Tibial nerve (tissue), 4 donors: ENCODE measurements around the gene PPM1M. TPM values are rescaled to one million over a fixed set of nuclear protein-coding genes. Genes with fewer than 3 reads are reported as not detected.
A peak's percentile ranks its signal among the peaks of the same experiment; 100 is the strongest.

Experiments used
- DNase-seq, 2 donors: peaks; one replicate each; pipeline ENCODE4 v3.0.0-alpha.2; 2019; ENCODE audit warnings: low spot score in 2 of 2
- H3K27ac ChIP-seq, 4 donors: fragments of 200-600 bp; sonication (generic) in 3 of 4; one replicate each; pipeline ENCODE4 v1.5.1; 2017 to 2019; ENCODE audit warnings: mild to moderate bottlenecking in 1 of 4
- H3K27me3 ChIP-seq, 2 donors: fragments of 200-600 bp; sonication (generic) in 1 of 2; one replicate each; pipeline versions ENCODE4 v1.5.1 to v1.6.0; 2017 to 2019
- H3K36me3 ChIP-seq, 3 donors: fragments of 200-600 bp; sonication (generic); one replicate each; pipeline ENCODE4 v1.5.1; 2018 to 2019
- H3K4me1 ChIP-seq, 4 donors: fragments of 200-600 bp; sonication (generic) in 3 of 4; one replicate each; pipeline ENCODE4 v1.5.1; 2017 to 2019
- H3K4me3 ChIP-seq, 4 donors: fragments of 200-600 bp; sonication (generic) in 3 of 4; one replicate each; pipeline ENCODE4 v1.5.1; 2017 to 2019; ENCODE audit warnings: mild to moderate bottlenecking in 1 of 4, moderate library complexity in 1 of 4
- H3K9me3 ChIP-seq, 4 donors: fragments of 200-600 bp; sonication (generic) in 3 of 4; one replicate each; pipeline ENCODE4 v1.5.1; 2017 to 2019
- EP300 ChIP-seq, 2 donors: sonication (generic); formaldehyde crosslinking; IDR thresholded peaks; one replicate each; pipeline ENCODE4 v1.6.1; 2017; ENCODE audit warnings: antibody characterized with exemption in 2 of 2, mild to moderate bottlenecking in 1 of 2
- POLR2A ChIP-seq, 2 donors: fragments of 450-650 bp; IDR thresholded peaks; one replicate each; pipeline ENCODE4 v1.6.1; 2017; ENCODE audit warnings: antibody characterized with exemption in 2 of 2, mild to moderate bottlenecking in 2 of 2, moderate library complexity in 2 of 2
- WGBS, 2 donors: methylation state at CpG; one replicate each; pipeline ENCODE4 v1.1.5; 2018; 5-methylcytosine and 5-hydroxymethylcytosine counted together
- total RNA-seq, 4 donors: library from RNA; depleted of rRNA; stranded (reverse); fragments of >200 nt; gene quantifications; one replicate each; pipeline ENCODE4 v1.1.0, GENCODE V29; 2016
- TF ChIP-seq, protein P1 (sequence below), 5 experiments: fragments of 200-600 bp in 3 of 5; fragments of 450-650 bp in 2 of 5; sonication (generic) in 3 of 5; IDR thresholded peaks; one replicate each; pipeline ENCODE4 v1.5.1; 2016 to 2019; ENCODE audit warnings: antibody characterized with exemption in 5 of 5, mild to moderate bottlenecking in 3 of 5, moderate library complexity in 2 of 5

The PPM1M gene
- total RNA-seq, result 10 to 100 TPM; 25.8 to 35.1 (median 27.8) TPM

GRCh38 chr3:52245322-52246263 lies at the start of gene PPM1M:
TSS of gene PPM1M (plus strand) at chr3:52245759. CDS start at chr3:52245825, 66 bp downstream.
- no peak for DNase-seq
- no peaks in the 10 kb centered on the region for H3K9me3 ChIP-seq
- H3K4me3 ChIP-seq, result peak within 1 kb of the TSS; percentile 52 to 75 (median 63)
- no peaks in the 10 kb centered on the region for H3K27me3 ChIP-seq
- 1 to 2% methylated on average over 58 to 81 of the region's 98 CpGs for WGBS, 2 donors
- H3K27ac ChIP-seq, result peak within 1 kb of the TSS; percentile 74 to 95 (median 88)
- H3K4me1 ChIP-seq, result peaks cover 0 to 40% (median 12%) of the 10 kb centered on the region in 4 donors
- H3K36me3 ChIP-seq, result peaks cover 0 to 32% (median 0%) of the 10 kb centered on the region in 3 donors
- TF ChIP-seq, protein P1, sequence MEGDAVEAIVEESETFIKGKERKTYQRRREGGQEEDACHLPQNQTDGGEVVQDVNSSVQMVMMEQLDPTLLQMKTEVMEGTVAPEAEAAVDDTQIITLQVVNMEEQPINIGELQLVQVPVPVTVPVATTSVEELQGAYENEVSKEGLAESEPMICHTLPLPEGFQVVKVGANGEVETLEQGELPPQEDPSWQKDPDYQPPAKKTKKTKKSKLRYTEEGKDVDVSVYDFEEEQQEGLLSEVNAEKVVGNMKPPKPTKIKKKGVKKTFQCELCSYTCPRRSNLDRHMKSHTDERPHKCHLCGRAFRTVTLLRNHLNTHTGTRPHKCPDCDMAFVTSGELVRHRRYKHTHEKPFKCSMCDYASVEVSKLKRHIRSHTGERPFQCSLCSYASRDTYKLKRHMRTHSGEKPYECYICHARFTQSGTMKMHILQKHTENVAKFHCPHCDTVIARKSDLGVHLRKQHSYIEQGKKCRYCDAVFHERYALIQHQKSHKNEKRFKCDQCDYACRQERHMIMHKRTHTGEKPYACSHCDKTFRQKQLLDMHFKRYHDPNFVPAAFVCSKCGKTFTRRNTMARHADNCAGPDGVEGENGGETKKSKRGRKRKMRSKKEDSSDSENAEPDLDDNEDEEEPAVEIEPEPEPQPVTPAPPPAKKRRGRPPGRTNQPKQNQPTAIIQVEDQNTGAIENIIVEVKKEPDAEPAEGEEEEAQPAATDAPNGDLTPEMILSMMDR (IDR thresholded peaks at IDR 0.05), result peak in 1 of 5 experiments; percentile 14
- TF ChIP-seq POLR2A (IDR thresholded peaks at IDR 0.05) (peak in 1 of 2 donors; percentile 29), EP300 (IDR thresholded peaks at IDR 0.05) (no peak)

DNA sequence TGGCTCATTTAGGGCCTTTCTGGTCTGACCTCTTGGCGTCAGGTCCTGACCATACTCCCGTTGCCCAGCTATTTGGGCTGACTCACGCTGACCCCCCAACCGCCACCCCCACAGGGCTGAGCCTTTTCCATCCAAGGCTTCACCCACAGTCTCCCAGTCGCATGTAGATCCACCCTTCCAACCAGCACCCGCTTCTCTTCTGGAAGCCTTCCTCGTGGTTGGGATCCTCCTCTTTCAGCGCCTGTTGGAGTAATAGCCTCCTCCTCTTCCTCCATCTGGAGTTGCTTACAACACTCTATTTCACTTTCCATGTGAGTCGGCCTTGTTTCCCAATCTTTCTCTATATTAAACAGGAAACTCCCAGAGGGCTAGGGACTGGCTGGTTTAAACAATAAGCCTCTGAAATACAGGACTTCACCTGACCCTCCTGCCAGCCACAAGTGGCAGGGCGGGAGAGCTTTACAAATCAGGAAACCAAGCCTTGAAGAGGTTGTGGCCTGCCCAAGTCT lies 49.7 kb upstream of the PPM1M start:
- DNase-seq, result peak in 1 of 2 donors; percentile 60
- H3K27me3 ChIP-seq, result no peaks in the 10 kb centered on the region
- peaks cover 0 to 71% (median 34%) of the 10 kb centered on the region in 4 donors for H3K4me1 ChIP-seq
- H3K4me3 ChIP-seq, result no peak overlapping the region
- 50 to 56% methylated on average over 10 of the region's 10 CpGs for WGBS, 2 donors
- H3K9me3 ChIP-seq, result no peaks in the 10 kb centered on the region
- peak overlapping the region in 3 of 4 donors; percentile 81 to 90 (median 86) for H3K27ac ChIP-seq
- peak in 1 of 2 donors; percentile 62 for TF ChIP-seq EP300 (IDR thresholded peaks at IDR 0.05)
- TF ChIP-seq POLR2A (IDR thresholded peaks at IDR 0.05), result no peak
- no peaks in the 10 kb centered on the region for H3K36me3 ChIP-seq

- H3K27ac ChIP-seq, result peak overlapping the region; percentile 16 to 90 (median 88)
These were observed 48.6 kb upstream of the PPM1M start for GRCh38 chr3:52196977-52197376.

GRCh38 chr3:52197499-52197841 lies 48.1 kb upstream of the PPM1M start:
- H3K9me3 ChIP-seq, result no peaks in the 10 kb centered on the region
- H3K27ac ChIP-seq, result peak overlapping the region; percentile 16 to 90 (median 88)
- H3K4me3 ChIP-seq, result peak overlapping the region; percentile 69 to 96 (median 94)
- H3K27me3 ChIP-seq, result no peaks in the 10 kb centered on the region
- DNase-seq, result no peak
- TF ChIP-seq POLR2A (IDR thresholded peaks at IDR 0.05), result no peak
- no peak for TF ChIP-seq EP300 (IDR thresholded peaks at IDR 0.05)
- TF ChIP-seq, protein P1 (IDR thresholded peaks at IDR 0.05), result no peak
- WGBS, 2 donors, result 46 to 49% methylated on average over 10 of the region's 10 CpGs
- peaks cover 0 to 10% (median under 1%) of the 10 kb centered on the region in 3 donors for H3K36me3 ChIP-seq
- H3K4me1 ChIP-seq, result peaks cover 0 to 74% (median 30%) of the 10 kb centered on the region in 4 donors

More at GRCh38 chr3:52196977-52197376, 48.6 kb upstream of the PPM1M start:
- DNase-seq, result no peak
- Histone ChIP-seq H3K4me1 (peaks cover 0 to 72% (median 30%) of the 10 kb centered on the region in 4 donors), H3K36me3 (peaks cover 0 to 5% (median 0%) of the 10 kb centered on the region in 3 donors), H3K4me3 (no peak overlapping the region), H3K9me3 (no peaks in the 10 kb centered on the region), H3K27me3 (no peaks in the 10 kb centered on the region)
- 60 to 62% methylated on average over 3 of the region's 3 CpGs for WGBS, 2 donors
- TF ChIP-seq POLR2A (IDR thresholded peaks at IDR 0.05) (no peak), EP300 (IDR thresholded peaks at IDR 0.05) (no peak)
- TF ChIP-seq, protein P1 (IDR thresholded peaks at IDR 0.05), result no peak

DNA sequence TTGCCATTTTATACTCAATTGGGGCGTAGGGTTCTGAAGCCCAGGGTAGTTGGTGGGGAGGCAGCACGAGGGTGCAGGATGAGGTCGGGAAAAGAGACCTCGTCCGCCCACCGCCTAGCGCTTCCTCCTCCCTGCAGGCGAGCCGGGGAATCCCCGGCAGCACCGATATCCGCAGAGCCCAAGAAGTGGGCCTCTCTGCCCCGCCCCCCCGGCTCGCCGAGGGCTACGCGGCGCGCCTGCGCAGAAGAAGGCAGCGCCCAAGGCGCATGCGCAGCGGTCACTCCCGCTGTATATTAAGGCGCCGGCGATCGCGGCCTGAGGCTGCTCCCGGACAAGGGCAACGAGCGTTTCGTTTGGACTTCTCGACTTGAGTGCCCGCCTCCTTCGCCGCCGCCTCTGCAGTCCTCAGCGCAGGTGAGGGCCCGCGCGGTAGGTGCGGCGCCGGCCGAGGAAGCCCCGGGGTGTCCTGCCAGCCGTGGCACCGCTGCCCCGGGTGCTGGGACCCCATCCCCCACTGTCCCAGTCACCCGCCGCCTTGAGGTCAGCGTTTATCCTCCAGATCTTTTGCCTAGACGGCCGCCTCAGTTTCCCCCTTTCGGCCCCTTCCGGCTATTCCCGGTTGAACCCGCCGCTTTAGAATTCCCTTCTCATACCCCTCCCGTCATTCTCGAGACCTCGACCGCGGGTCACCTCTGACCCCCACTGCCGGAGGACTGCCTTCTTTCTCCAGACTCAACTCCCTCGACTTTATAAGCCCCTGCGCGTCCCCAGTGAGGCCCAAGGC lies 47.5 kb upstream of the PPM1M start, which contains the start of gene ALAS1:
TSS of gene ALAS1 (plus strand) at position 319 of the 784 bp plus-strand sequence. CDS start 1,082 bp downstream, outside the sequence.
- 0 to 1% methylated on average over 47 to 67 of the region's 71 CpGs for WGBS, 2 donors
- Histone ChIP-seq H3K27me3 (no peaks in the 10 kb centered on the region), H3K27ac (peak within 1 kb of the TSS; percentile 16 to 90 (median 88)), H3K36me3 (peaks cover 0 to 15% (median 4%) of the 10 kb centered on the region in 3 donors), H3K4me1 (peaks cover 0 to 71% (median 30%) of the 10 kb centered on the region in 4 donors), H3K4me3 (peak within 1 kb of the TSS; percentile 69 to 96 (median 94)), H3K9me3 (no peaks in the 10 kb centered on the region)
- TF ChIP-seq, protein P1 (IDR thresholded peaks at IDR 0.05), result peak in 2 of 5 experiments; percentile 56 to 60
- TF ChIP-seq EP300 (IDR thresholded peaks at IDR 0.05) (peak; percentile 91 to 95), POLR2A (IDR thresholded peaks at IDR 0.05) (peak; percentile 64 to 93)
- DNase-seq, result peak; percentile 87 to 88
